ENCODE data around the gene ARHGEF1.

- TF ChIP-seq CTCF (IDR thresholded peaks at IDR 0.05) (no peak), POLR2A (IDR thresholded peaks at IDR 0.05) (no peak), EP300 (IDR thresholded peaks at IDR 0.05) (no peak), POLR2AphosphoS5 (IDR thresholded peaks at IDR 0.05) (no peak)
Measured at GRCh38 chr19:41868989-41869300, 14.0 kb upstream of the ARHGEF1 start.
